ENCODE measurements around the gene UMPS.
"Not testable (repeated sequence)": the region's sequence is repeated elsewhere in the genome, so short reads cannot be mapped to it uniquely, and the experiment has no call there.

Gene UMPS

GRCh38 chr3:124780356-124780755 is 50.1 kb downstream of the UMPS start:
- peak; percentile 82 for DNase-seq (ENCODE audit: low spot score)

GRCh38 chr3:124780761-124781475 is 50.7 kb downstream of the UMPS start:
- DNase-seq (ENCODE audit: low spot score): peak; percentile 78

DNA sequence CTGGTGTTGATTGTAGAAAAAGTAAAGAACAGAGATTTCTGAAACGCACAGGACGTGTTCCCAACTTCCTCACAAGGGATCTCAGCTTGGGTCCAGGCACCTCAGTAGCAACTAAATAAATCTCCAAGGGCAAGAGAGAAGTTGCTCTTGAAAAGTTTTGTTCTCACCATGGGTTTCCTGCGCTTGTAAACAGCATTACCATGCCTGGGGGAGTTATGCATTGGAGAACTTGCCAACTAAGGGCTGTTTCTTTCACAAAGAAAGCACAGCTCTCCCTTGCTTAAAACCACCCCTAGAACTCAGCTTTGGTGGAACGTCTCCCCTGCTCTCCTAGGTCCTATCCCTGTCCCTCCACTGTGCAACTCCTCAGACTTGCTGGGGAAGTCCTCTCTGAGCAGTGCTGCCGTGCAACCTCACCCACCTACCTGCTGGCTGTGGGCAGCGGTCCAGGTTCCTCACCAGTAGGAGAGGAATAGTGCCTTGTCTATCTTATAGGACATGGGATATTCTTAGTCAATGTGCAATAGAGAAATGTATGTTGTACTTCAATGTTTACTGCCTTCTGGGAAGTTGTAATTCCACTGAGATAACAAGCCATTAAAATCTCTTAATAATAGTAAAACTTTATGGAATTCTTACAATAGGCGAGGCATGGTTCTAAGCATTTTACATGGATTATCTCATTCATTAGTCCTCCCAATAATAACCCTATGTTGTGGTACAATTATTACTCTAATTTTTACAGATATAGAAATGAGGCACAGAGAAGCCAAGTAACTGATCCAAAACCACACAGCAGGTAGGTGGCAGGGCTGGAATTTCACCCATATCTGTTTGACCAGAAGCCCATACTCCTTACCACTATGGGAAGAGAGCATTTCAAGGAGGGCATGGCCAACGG is 51.5 kb downstream of the UMPS start:
- no peak for DNase-seq (ENCODE audit: low spot score)

- DNase-seq (ENCODE audit: low spot score): not testable (repeated sequence)
Observed at GRCh38 chr3:124782377-124782712, 52.1 kb downstream of the UMPS start.

- no peak for DNase-seq (ENCODE audit: low spot score)
Observed at GRCh38 chr3:124783696-124784095, 53.4 kb downstream of the UMPS start.

DNA sequence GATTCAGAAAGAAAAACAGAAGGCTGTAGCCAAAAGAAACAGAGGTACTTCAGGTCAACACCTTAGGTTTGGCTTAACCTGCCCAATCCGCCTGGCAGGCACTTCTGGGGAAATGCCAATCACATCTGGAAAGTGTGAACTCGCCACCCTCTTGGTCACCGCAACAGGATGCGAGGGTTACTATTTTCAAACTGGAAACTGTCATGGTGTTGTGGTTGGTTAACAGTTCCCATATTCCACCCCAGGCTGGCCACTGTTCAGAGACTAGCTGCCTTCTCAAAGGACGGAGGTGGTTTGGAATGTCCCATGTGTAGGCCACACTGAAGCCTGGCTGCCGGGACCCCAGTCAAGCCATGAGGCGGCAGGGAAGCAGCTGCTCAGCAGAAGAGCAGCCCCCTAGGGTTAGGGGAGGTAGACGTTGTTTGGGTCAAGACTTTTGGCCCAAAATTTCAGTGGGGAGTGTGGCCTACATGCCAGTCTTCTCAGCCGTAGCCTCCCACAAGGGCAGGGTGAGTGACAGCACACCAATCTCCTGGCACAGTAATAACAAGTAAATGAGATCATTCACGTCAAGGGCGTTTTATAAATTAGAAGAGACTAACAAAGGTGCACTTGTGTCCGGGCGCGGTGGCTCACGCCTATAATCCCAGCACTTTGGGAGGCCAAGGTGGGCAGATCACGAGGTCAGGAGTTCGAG is 54.6 kb downstream of the UMPS start:
- DNase-seq (ENCODE audit: low spot score): no peak

- DNase-seq (ENCODE audit: low spot score): no peak
Observed at GRCh38 chr3:124785973-124786372, 55.7 kb downstream of the UMPS start.

DNA sequence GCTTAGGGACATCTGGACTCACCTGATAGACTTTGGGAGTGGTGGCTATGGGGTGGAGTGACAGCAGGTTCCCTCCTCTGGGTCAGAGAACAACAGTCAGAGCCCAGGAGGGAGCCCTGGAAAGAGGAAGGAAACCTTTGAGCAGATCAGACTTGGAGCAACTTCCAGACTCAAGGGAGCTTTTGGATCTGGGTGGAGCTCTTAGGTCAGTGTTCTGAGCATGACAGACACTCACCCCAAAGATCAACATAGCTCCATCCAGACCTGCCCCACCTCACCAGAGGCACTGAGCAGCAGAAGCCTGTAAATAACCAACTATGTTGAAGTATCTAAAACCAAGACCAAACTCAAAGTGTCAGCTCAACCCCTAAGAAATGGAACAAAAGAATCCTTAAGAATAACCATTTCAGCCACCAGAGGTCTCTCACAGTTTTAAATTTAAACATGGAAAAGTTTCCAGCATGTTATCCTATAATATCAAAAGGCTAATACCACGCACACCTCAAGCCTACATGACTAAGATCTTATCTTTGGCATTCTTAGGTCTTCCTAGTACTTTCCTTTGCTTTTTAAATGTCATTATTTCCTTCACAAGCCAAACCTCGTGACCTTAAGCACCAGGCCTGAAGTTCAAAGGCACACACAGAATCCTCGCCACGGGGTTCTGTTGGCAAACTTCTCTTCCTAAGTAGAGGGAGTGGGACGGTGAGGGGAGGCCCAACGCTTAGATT is 56.4 kb downstream of the UMPS start:
- DNase-seq (ENCODE audit: low spot score): no peak

GRCh38 chr3:124787476-124788195 is 57.4 kb downstream of the UMPS start:
- DNase-seq (ENCODE audit: low spot score): no peak

- DNase-seq (ENCODE audit: low spot score): no peak
Observed at GRCh38 chr3:124788254-124788745, 58.0 kb downstream of the UMPS start.

DNA sequence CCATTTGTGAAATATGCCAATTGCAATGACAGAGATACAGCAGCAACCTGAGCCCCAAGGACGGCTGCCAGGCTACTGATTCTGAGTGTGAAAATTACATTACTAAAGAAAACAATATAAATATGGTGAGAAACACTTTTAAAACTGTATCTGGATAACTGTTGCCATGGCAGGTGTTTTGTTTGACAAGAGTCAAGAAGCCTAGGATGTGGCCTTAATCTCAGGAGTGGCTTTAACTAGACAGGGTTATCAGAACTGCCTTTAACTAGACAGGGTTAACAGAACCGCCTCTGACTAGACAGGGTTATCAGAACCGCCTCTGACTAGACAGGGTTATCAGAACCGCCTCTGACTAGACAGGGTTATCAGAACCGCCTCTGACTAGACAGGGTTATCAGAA is 58.9 kb downstream of the UMPS start:
- DNase-seq (ENCODE audit: low spot score): not testable (repeated sequence)

- no peak for DNase-seq (ENCODE audit: low spot score)
Observed at GRCh38 chr3:124791142-124791541, 60.9 kb downstream of the UMPS start.

DNA sequence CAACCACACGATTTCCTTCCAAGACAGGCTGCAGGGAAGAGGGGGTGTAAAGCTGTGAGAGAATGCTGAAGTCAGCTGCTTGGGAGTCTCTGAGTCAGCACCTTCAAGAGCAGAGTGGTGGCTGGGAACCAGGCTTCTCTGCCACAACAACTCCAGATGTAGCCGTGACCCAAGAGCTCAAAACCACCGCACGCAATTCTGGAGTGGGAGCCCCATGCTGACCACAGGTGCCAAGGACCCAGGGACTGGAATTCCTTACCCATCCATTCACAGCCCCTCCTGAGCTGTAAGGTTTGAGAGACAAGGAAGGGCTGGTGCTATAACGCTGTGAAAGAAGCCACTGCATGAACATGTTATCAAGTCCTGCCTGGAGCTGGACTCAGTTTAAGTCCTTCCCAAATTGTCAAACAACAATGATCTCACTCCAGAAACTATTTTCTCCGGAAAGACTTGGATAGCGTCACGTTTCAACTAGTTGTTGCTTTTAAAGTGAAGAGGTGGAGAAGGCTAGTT is 61.4 kb downstream of the UMPS start:
- DNase-seq (ENCODE audit: low spot score): no peak

DNA sequence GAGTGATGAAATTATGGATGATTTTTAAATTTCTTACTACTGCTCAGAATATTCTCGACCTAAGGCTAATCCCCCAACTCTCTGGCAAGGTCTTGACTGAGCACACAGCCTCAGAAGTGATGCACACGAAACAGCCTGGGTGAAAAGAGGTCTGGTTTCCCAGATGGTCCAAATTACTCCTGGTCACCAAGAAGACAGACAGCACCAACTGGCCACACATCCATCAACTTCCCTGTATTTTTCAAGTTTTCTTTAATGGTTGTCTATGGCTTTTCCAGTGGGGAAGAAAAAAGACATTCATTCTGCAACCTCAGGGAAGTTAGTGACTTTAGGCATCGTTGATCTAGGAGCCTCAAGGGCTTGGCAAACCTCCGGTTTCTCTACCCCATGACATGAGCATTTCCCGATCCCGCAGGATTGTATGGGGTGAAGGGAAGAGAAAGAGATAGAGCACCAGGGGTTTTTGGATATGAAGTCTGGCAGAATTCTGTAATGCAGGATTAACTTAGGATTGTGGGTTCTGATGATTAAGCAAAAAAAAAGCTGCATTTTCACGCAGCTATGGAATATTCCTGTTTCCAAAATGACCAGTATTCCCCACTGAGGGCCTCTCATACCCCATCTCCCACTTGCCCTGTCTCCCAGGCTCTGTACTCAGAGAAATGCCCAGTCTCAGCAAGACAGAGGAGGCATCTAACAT is 62.2 kb downstream of the UMPS start:
- no peak for DNase-seq (ENCODE audit: low spot score)

GRCh38 chr3:124793054-124793739 is 62.9 kb downstream of the UMPS start:
- DNase-seq (ENCODE audit: low spot score): no peak

GRCh38 chr3:124796477-124796876 is 66.2 kb downstream of the UMPS start:
- DNase-seq (ENCODE audit: low spot score): no peak

DNA sequence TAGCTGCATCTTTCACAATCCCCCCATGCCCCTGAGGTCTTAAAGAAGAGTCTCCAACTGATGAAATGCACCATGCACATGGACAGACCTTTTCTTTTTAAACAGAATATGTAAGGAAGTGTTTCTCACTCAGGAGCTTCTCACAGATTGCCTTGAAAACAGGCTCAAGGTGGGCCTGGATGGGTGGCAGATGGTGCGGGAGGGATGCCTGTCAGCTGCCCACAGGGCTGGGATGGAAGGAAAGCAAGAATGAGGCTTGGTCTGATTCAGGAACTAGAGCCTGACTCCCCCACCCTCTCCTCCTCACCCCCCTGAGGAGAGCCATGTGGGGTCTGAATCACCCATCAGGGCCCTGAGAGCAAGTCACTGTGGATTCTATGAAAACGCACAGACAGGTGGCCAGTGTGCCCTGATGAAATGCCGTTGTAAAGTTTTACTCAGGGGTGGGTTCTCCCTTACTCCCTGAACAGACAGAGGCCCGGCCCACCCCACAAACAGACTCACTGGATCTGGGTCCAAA is 67.2 kb downstream of the UMPS start:
- DNase-seq (ENCODE audit: low spot score): no peak
